Fibroblast of lung (primary cell): ENCODE results near the gene ABAT.

Source experiments
- EZH2 ChIP-seq: IDR thresholded peaks from 2 replicates; pipeline ENCODE4 v1.5.1; 2012; ENCODE audit warnings: low read length, control low read depth, mild to moderate bottlenecking; ENCODE audit errors: missing control alignments
- TF ChIP-seq, protein P1 (sequence below), 2 donors: IDR thresholded peaks in 1 of 2; conservative IDR thresholded peaks in 1 of 2; 1 replicate in 1 of 2; 2 replicates in 1 of 2; pipeline ENCODE4 v1.5.1; 2011 to 2012; ENCODE audit warnings: low read length in 2 of 2, control low read depth in 1 of 2, inconsistent platforms in 1 of 2, low read depth in 1 of 2, mild to moderate bottlenecking in 1 of 2

DNA sequence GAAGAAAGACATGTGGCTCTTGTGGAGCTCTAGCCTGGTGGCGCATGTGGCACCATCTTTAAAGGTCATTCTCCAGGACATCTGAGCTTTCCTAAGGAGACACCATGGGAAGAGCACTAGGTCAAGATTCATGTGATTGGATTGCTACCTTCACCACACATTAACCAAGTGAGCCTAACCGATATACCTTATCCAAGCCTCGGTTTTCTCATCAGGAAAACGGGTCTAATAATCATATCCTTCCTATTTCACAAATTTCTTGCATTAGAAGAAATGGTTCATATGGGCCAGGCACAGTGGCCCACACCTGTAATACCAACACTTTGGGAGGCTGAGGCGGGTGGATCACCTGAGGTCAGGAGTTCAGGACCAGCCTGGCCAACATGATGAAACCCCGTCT, 64.7 kb downstream of the ABAT start:
- TF ChIP-seq, protein P1, sequence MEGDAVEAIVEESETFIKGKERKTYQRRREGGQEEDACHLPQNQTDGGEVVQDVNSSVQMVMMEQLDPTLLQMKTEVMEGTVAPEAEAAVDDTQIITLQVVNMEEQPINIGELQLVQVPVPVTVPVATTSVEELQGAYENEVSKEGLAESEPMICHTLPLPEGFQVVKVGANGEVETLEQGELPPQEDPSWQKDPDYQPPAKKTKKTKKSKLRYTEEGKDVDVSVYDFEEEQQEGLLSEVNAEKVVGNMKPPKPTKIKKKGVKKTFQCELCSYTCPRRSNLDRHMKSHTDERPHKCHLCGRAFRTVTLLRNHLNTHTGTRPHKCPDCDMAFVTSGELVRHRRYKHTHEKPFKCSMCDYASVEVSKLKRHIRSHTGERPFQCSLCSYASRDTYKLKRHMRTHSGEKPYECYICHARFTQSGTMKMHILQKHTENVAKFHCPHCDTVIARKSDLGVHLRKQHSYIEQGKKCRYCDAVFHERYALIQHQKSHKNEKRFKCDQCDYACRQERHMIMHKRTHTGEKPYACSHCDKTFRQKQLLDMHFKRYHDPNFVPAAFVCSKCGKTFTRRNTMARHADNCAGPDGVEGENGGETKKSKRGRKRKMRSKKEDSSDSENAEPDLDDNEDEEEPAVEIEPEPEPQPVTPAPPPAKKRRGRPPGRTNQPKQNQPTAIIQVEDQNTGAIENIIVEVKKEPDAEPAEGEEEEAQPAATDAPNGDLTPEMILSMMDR (conservative IDR thresholded peaks at IDR 0.05 in 1 of 2, IDR thresholded peaks at IDR 0.05 in 1 of 2; ENCODE audit: low read depth in 1 of 2, low read length in 2 of 2): no peak
- no peak for TF ChIP-seq EZH2
